ENCODE results near the gene TIGAR. TPM values are rescaled to one million over a fixed set of nuclear protein-coding genes. Genes with fewer than 3 reads are reported as not detected.

The TIGAR gene
- total RNA-seq, 2 donors from 2014 or later, result 4.1 to 9.5 TPM

DNA sequence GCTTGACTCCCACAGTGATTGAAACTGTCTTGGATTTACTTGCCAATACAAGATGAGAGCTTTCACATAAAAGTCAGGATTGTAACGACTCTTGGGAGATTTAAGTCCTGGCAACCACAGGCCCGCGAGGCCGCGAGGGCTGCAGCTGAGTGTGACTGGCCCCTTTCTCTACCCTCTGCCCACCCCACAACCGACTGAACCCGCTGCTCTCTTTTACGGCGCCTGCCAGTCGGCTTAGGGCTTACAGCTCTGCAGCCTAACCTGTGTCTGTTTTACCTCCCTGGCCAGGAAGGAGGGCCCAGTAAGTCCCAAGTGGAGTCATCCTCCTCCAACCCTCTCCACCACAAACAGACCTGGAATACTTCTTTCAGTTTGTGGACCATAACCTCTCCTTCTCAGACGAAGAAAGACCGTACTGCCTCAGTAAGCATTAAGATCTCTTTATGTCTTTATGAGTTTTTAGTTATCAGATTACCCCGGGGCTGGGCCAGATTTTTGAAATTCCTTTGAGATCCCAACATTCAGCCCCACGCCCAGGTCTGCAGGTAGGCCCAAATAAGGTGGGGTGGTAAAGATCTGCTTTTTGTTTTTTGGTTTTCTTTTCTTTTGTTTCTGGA is 12.6 kb upstream of the TIGAR start:
- peaks cover 0 to 5% of the 10 kb centered on the region in 2 donors for H3K4me1 ChIP-seq (ENCODE audit: control insufficient read depth in 1 of 2, low read depth in 2 of 2)
- DNase-seq (ENCODE audit: low spot score), result no peak
- TF ChIP-seq, protein P1, sequence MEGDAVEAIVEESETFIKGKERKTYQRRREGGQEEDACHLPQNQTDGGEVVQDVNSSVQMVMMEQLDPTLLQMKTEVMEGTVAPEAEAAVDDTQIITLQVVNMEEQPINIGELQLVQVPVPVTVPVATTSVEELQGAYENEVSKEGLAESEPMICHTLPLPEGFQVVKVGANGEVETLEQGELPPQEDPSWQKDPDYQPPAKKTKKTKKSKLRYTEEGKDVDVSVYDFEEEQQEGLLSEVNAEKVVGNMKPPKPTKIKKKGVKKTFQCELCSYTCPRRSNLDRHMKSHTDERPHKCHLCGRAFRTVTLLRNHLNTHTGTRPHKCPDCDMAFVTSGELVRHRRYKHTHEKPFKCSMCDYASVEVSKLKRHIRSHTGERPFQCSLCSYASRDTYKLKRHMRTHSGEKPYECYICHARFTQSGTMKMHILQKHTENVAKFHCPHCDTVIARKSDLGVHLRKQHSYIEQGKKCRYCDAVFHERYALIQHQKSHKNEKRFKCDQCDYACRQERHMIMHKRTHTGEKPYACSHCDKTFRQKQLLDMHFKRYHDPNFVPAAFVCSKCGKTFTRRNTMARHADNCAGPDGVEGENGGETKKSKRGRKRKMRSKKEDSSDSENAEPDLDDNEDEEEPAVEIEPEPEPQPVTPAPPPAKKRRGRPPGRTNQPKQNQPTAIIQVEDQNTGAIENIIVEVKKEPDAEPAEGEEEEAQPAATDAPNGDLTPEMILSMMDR (IDR thresholded peaks at IDR 0.05), result no peak
- peaks cover 22% of the 10 kb centered on the region for H3K36me3 ChIP-seq
- H3K27ac ChIP-seq, result no peak overlapping the region
- H3K9me3 ChIP-seq, result no peaks in the 10 kb centered on the region
- no peak overlapping the region for H3K4me3 ChIP-seq
- ATAC-seq (ENCODE audit: insufficient number of reproducible peaks, low FRiP score, low read depth), result no peak
- H3K27me3 ChIP-seq (replicated peaks; ENCODE audit: insufficient read depth), result no peaks in the 10 kb centered on the region

DNA sequence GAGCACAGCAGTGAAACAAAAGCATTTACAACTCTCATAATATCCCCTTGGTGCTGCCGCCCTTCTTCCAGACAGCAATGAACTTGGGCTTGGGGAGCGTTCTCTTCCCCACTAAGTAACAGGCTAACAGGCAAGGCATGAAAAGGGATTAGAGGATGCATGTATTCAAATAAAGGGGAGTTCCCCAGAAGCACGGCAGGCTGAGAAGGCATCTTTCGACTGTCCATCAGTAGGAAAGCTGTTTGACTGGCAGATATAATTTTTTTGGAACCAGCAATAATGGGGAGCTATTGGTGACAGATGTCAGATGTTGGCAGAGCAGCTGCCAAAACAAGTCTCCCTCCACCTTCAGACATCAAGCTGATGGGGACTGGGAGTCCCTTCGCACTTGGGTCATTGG is 9.2 kb upstream of the TIGAR start:
- H3K4me3 ChIP-seq, result no peak overlapping the region
- DNase-seq (ENCODE audit: low spot score), result no peak
- H3K36me3 ChIP-seq, result peaks cover 7% of the 10 kb centered on the region
- ATAC-seq (ENCODE audit: insufficient number of reproducible peaks, low FRiP score, low read depth), result no peak
- no peaks in the 10 kb centered on the region for H3K9me3 ChIP-seq
- H3K4me1 ChIP-seq (ENCODE audit: control insufficient read depth in 1 of 2, low read depth in 2 of 2), result peaks cover 0 to 5% of the 10 kb centered on the region in 2 donors
- TF ChIP-seq, protein P1 (IDR thresholded peaks at IDR 0.05), result no peak
- no peaks in the 10 kb centered on the region for H3K27me3 ChIP-seq (replicated peaks; ENCODE audit: insufficient read depth)
- no peak overlapping the region for H3K27ac ChIP-seq

DNA sequence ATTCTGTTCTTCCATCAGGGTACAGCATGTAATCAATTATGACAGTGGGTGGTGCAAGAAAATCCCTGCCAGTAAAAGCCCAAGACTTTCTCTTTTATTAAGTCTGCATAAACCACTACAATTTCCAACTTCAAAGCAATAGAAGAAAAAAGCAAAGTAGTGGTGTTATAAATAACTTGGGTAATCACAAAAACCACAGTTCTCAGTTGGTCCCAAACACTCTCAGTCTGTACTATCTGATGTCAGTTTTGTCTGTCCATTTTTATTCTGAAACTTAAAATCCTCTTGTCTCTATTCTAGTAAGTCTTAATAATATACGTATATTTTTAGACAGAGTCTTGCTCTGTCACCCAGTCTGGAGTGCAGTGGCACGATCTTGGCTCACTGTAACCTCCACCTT is 8.8 kb upstream of the TIGAR start:
- Histone ChIP-seq H3K27ac (no peak overlapping the region), H3K36me3 (peaks cover 7% of the 10 kb centered on the region), H3K9me3 (no peaks in the 10 kb centered on the region), H3K4me1 (ENCODE audit: control insufficient read depth in 1 of 2, low read depth in 2 of 2) (peaks cover 0 to 5% of the 10 kb centered on the region in 2 donors), H3K4me3 (no peak overlapping the region), H3K27me3 (replicated peaks; ENCODE audit: insufficient read depth) (no peaks in the 10 kb centered on the region)
- TF ChIP-seq, protein P1 (IDR thresholded peaks at IDR 0.05), result no peak
- ATAC-seq (ENCODE audit: insufficient number of reproducible peaks, low FRiP score, low read depth) (no peak), DNase-seq (ENCODE audit: low spot score) (no peak)

DNA sequence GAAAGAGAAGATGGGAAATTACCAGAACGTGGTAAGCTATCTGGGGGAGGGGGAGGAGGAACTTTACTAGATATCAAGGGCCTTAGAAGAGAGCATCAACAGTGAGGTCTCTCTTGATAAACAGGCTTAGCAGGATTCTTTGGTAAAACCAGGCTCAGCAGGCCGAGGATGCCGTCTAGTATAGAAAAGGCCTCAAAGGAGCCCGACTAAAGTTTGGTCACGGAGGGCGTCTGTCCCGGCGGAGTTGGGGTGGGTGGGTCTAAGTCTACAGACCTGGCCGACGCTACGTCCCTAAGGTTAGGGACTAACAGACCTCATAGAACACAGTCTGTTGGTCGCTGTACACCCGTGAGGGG is 538 bp upstream of the TIGAR start:
- DNase-seq (ENCODE audit: low spot score), result no peak
- TF ChIP-seq, protein P1 (IDR thresholded peaks at IDR 0.05), result no peak
- H3K4me3 ChIP-seq, result peak overlapping the region; percentile 80
- H3K36me3 ChIP-seq, result no peaks in the 10 kb centered on the region
- H3K9me3 ChIP-seq, result no peaks in the 10 kb centered on the region
- H3K27me3 ChIP-seq (replicated peaks; ENCODE audit: insufficient read depth), result no peaks in the 10 kb centered on the region
- H3K27ac ChIP-seq, result peak overlapping the region; percentile 72 to 84
- H3K4me1 ChIP-seq (ENCODE audit: control insufficient read depth in 1 of 2, low read depth in 2 of 2), result peaks cover 9 to 10% of the 10 kb centered on the region in 2 donors
- peak; percentile 69 for ATAC-seq (ENCODE audit: insufficient number of reproducible peaks, low FRiP score, low read depth)

DNA sequence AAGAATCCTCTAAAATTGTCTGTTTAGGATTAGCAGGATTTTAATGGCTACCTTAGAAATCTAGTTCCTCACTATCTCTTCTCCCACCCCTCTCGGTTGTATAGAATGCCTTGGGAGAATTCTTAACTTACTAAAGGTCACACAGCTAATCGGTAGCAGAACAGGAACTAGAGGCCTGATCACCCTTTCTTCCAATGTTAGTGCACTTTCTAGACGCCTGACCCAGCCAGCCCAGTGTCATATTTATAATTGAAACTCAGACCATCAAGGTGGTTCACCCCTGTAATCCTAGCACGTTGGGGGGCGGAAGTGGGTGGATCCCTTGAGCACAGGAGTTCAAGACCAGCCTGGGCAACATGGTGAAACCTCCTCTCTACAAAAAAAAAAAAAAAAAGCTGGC is 1.7 kb downstream of the TIGAR start:
- Histone ChIP-seq H3K36me3 (no peaks in the 10 kb centered on the region), H3K4me1 (ENCODE audit: control insufficient read depth in 1 of 2, low read depth in 2 of 2) (peaks cover 9 to 10% of the 10 kb centered on the region in 2 donors), H3K27me3 (replicated peaks; ENCODE audit: insufficient read depth) (no peaks in the 10 kb centered on the region), H3K4me3 (no peak overlapping the region), H3K27ac (no peak overlapping the region), H3K9me3 (no peaks in the 10 kb centered on the region)
- DNase-seq (ENCODE audit: low spot score) (no peak), ATAC-seq (ENCODE audit: insufficient number of reproducible peaks, low FRiP score, low read depth) (no peak)
- TF ChIP-seq, protein P1 (IDR thresholded peaks at IDR 0.05), result no peak

Data from thoracic aorta (tissue), 2 donors.